HepG2 (cell line): ENCODE data around the gene ZNF324B.

ENCODE experiments used
- CTCF ChIP-seq: sonication (generic); formaldehyde crosslinking; IDR thresholded peaks from 2 replicates; pipeline ENCODE4 v1.5.0; 2020; ENCODE audit warnings: mild to moderate bottlenecking, missing genetic modification reagents, moderate library complexity
- HES4 ChIP-seq: sonication (generic); formaldehyde crosslinking; IDR thresholded peaks from 2 replicates; pipeline ENCODE4 v1.9.0; 2021; ENCODE audit warnings: mild to moderate bottlenecking, missing genetic modification reagents, borderline replicate concordance
- HMG20A ChIP-seq: IDR thresholded peaks from 2 replicates; pipeline ENCODE4 v1.6.1; 2016; ENCODE audit warnings: borderline replicate concordance
- PHF8 ChIP-seq: sonication (generic); formaldehyde crosslinking; IDR thresholded peaks from 2 replicates; pipeline ENCODE4 v1.5.0; 2020; ENCODE audit warnings: missing genetic modification reagents
- POLR2A ChIP-seq, 2 experiments: IDR thresholded peaks; 2 replicates each; pipeline ENCODE4 v1.6.1; 2011; ENCODE audit warnings: low read depth in 2 of 2, low read length in 2 of 2, mild to moderate bottlenecking in 1 of 2, moderate library complexity in 1 of 2; ENCODE audit not compliant: insufficient read depth in 1 of 2
- SAFB2 ChIP-seq: sonication (generic); formaldehyde crosslinking; IDR thresholded peaks from 2 replicates; pipeline ENCODE4 v1.5.1; 2020; ENCODE audit warnings: missing genetic modification reagents, low read depth, mild to moderate bottlenecking, borderline replicate concordance
- TARDBP ChIP-seq: sonication (generic); formaldehyde crosslinking; IDR thresholded peaks from 2 replicates; pipeline ENCODE4 v1.8.0; 2022; ENCODE audit warnings: mild to moderate bottlenecking, missing genetic modification reagents
- TBP ChIP-seq: sonication (generic); formaldehyde crosslinking; IDR thresholded peaks from 2 replicates; pipeline ENCODE4 v1.5.0; 2020; ENCODE audit warnings: missing genetic modification reagents
- ZNF547 ChIP-seq: sonication (generic); formaldehyde crosslinking; IDR thresholded peaks from 2 replicates; pipeline ENCODE4 v1.5.1; 2020; ENCODE audit warnings: mild to moderate bottlenecking, missing genetic modification reagents

DNA sequence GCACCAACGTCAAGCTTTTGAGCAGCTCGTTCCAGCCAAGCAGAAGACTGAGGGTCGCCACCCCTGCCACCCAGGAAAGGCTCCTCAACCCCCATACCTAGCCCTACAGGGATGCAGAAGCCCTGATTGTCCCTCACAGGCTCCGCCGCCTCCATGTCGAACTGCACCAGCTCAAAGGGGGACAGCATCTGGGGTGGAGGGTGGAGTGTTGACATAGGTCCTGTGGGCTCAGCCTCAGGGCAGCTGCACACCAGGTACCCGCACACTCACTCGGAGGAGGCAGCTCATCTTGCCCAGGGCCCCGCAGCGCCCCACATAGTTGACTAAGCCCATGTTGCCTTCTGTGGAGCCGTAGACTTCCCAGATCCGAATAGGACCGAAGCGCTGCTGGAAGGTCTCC lies 48.8 kb downstream of the ZNF324B start:
- TF ChIP-seq ZNF547 (CRISPR knock-in tag) (no peak), TARDBP (no peak), TBP (CRISPR knock-in tag) (no peak), HES4 (CRISPR knock-in tag) (no peak), HMG20A (CRISPR knock-in tag) (no peak), POLR2A (IDR thresholded peaks at IDR 0.05; ENCODE audit: insufficient read depth in 1 of 2, low read depth in 2 of 2, low read length in 2 of 2) (no peak), PHF8 (no peak), CTCF (CRISPR knock-in tag) (no peak), SAFB2 (CRISPR knock-in tag) (no peak)
